WTC11 (cell line): Measurements from ENCODE around the gene LHFPL2.

Experiments used
- ATF6 ChIP-seq: sonication (generic); formaldehyde crosslinking; IDR thresholded peaks from 2 replicates; pipeline ENCODE4 v1.8.1; 2023; ENCODE audit warnings: mild to moderate bottlenecking, missing genetic modification reagents
- CTCF ChIP-seq: fragments of 200-600 bp; IDR thresholded peaks from 2 replicates; pipeline ENCODE4 v1.8.0; 2022; ENCODE audit warnings: antibody characterized with exemption
- FOXK1 ChIP-seq: sonication (generic); formaldehyde crosslinking; IDR thresholded peaks from 2 replicates; pipeline ENCODE4 v1.8.0; 2022; ENCODE audit warnings: mild to moderate bottlenecking, moderate library complexity, missing genetic modification reagents
- NR2C2 ChIP-seq: sonication (generic); formaldehyde crosslinking; IDR thresholded peaks from 2 replicates; pipeline ENCODE4 v1.8.0; 2022; ENCODE audit warnings: mild to moderate bottlenecking, missing genetic modification reagents
- ZBTB43 ChIP-seq: sonication (generic); formaldehyde crosslinking; IDR thresholded peaks from 2 replicates; pipeline ENCODE4 v1.8.1; 2023; ENCODE audit warnings: mild to moderate bottlenecking, missing genetic modification reagents
- ZNF138 ChIP-seq: sonication (generic); formaldehyde crosslinking; conservative IDR thresholded peaks from 2 replicates; pipeline ENCODE4 v1.8.1; 2022; ENCODE audit warnings: mild to moderate bottlenecking, moderate library complexity, missing genetic modification reagents
- ZNF416 ChIP-seq: fragments of 250-450 bp; sonication (Bioruptor Pico); IDR thresholded peaks from 2 replicates; pipeline ENCODE4 v1.9.0; 2021; ENCODE audit warnings: mild to moderate bottlenecking, inconsistent platforms
- ZNF512 ChIP-seq: sonication (generic); formaldehyde crosslinking; IDR thresholded peaks from 2 replicates; pipeline ENCODE4 v1.8.1; 2022; ENCODE audit warnings: missing genetic modification reagents, borderline replicate concordance

- TF ChIP-seq CTCF (no peak), ZNF138 (CRISPR knock-in tag) (no peak), FOXK1 (CRISPR knock-in tag) (no peak), ZBTB43 (no peak), ZNF512 (no peak), NR2C2 (CRISPR knock-in tag) (no peak), ATF6 (CRISPR knock-in tag) (no peak), ZNF416 (no peak)
These were observed 20.1 kb downstream of the LHFPL2 start for GRCh38 chr5:78628270-78628992.
